CD4-positive, alpha-beta T cell treated with Interleukin-15 for 1 hour (primary cell): ENCODE results near the gene PRL.

Source experiments
- DNase-seq: peaks from one replicate; pipeline ENCODE4 v3.0.0-alpha.2; 2020

Gene PRL

GRCh38 chr6:22290045-22290444 lies 6.8 kb downstream of the PRL start:
- no peak for DNase-seq

GRCh38 chr6:22288721-22289120 lies 8.1 kb downstream of the PRL start:
- DNase-seq = no peak

GRCh38 chr6:22284666-22285065 lies 12.2 kb downstream of the PRL start:
- DNase-seq = no peak

- DNase-seq = no peak
Observed at GRCh38 chr6:22281341-22282085, 15.3 kb downstream of the PRL start.

- DNase-seq = no peak
Observed at GRCh38 chr6:22279427-22279826, 17.4 kb downstream of the PRL start.

- no peak for DNase-seq
Observed at GRCh38 chr6:22271081-22271480, 25.8 kb downstream of the PRL start.

GRCh38 chr6:22263748-22264147 lies 33.1 kb downstream of the PRL start:
- no peak for DNase-seq

- DNase-seq = no peak
Observed at GRCh38 chr6:22254886-22255285, 42.0 kb downstream of the PRL start.

GRCh38 chr6:22253955-22254655 lies 42.7 kb downstream of the PRL start:
- DNase-seq = no peak

- DNase-seq = no peak
Observed at GRCh38 chr6:22251348-22251747, 45.5 kb downstream of the PRL start.

- DNase-seq = no peak
Observed at GRCh38 chr6:22250486-22250885, 46.4 kb downstream of the PRL start.

GRCh38 chr6:22249711-22250350 lies 47.0 kb downstream of the PRL start:
- no peak for DNase-seq

GRCh38 chr6:22248513-22249308 lies 48.1 kb downstream of the PRL start:
- DNase-seq = no peak

- DNase-seq = no peak
Observed at GRCh38 chr6:22247916-22248482, 48.8 kb downstream of the PRL start.

- no peak for DNase-seq
Observed at GRCh38 chr6:22240025-22240424, 56.8 kb downstream of the PRL start.

GRCh38 chr6:22239261-22239921 lies 57.4 kb downstream of the PRL start:
- DNase-seq = no peak

GRCh38 chr6:22238861-22239260 lies 58.0 kb downstream of the PRL start:
- DNase-seq = no peak

- no peak for DNase-seq
Observed at GRCh38 chr6:22237526-22237925, 59.3 kb downstream of the PRL start.
